K562 (cell line): ENCODE results near the gene CEP89. TPM values are rescaled to one million over a fixed set of nuclear protein-coding genes. Genes with fewer than 3 reads are reported as not detected.

Experiments used
- ATAC-seq: fragments of 200-7000 bp; cut with Tn5 transposase; 3 replicates; pipeline ENCODE4 v1.9.1; 2020; ENCODE audit warnings: moderate library complexity
- BruUV-seq: library from RNA; stranded (reverse); fragments of 400-500 nt; replicated peaks from 2 replicates; lab custom pipeline; 2021; lab: Mats Ljungman, UMichigan
- CTCF ChIA-PET: fragments of 300-600 bp; formaldehyde crosslinking; extraction: SDS; loops from one replicate; lab custom pipeline; 2021; ENCODE audit warnings: low intra/inter-chr PET ratio; lab: Yijun Ruan, JAX
- POLR2A ChIA-PET: fragments of 300-600, 350-650 bp; sonication (Branson Sonifier 250); formaldehyde crosslinking; extraction: SDS; loops from one replicate; lab custom pipeline; 2021; ENCODE audit warnings: antibody characterized with exemption, inconsistent platforms; lab: Yijun Ruan, JAX
- DNase-seq, 4 experiments: peaks; one replicate each; pipeline versions ENCODE4 v3.0.0 to v3.0.0-alpha.2; 2011 to 2018; ENCODE audit warnings: low spot score in 3 of 4, mixed read lengths in 3 of 4; ENCODE audit errors: extremely low read depth in 1 of 4
- FAIRE-seq: peaks from 2 replicates; lab custom pipeline; 2011; peaks lifted over from hg19 to GRCh38; lab: Jason Lieb, UNC
- H2AFZ ChIP-seq: 2 replicates; pipeline ENCODE4 v1.6.0; 2011; ENCODE audit warnings: low read depth, low read length, control low read depth, inconsistent platforms
- H3K27ac ChIP-seq: fragments of 200-600 bp; 3 replicates; pipeline ENCODE4 v1.8.0; 2011; ENCODE audit warnings: low read depth, mild to moderate bottlenecking, control low read depth, inconsistent platforms, low read length, moderate library complexity, mixed read lengths; ENCODE audit errors: extremely low read depth
- H3K27me3 ChIP-seq, 2 experiments: fragments of 300-600 bp in 1 of 2; 2 replicates in 1 of 2; 3 replicates in 1 of 2; pipeline versions ENCODE4 v1.6.0 to v1.8.0; 2011; ENCODE audit warnings: inconsistent platforms in 2 of 2, low read length in 2 of 2, mild to moderate bottlenecking in 1 of 2, mixed read lengths in 1 of 2, moderate library complexity in 1 of 2; ENCODE audit not compliant: control insufficient read depth in 2 of 2, insufficient read depth in 2 of 2
- H3K36me3 ChIP-seq: fragments of 300-600 bp; 3 replicates; pipeline ENCODE4 v1.8.0; 2011; ENCODE audit warnings: mild to moderate bottlenecking, low read length, inconsistent platforms; ENCODE audit not compliant: control insufficient read depth, insufficient read depth
- H3K4me1 ChIP-seq, 2 experiments: fragments of 200-600 bp in 1 of 2; replicated peaks in 1 of 2; 2 replicates in 1 of 2; 3 replicates in 1 of 2; pipeline versions ENCODE4 v1.5.1 to v1.8.0; 2011; ENCODE audit warnings: inconsistent platforms in 2 of 2, low read length in 2 of 2, mild to moderate bottlenecking in 1 of 2, mixed read lengths in 1 of 2, moderate library complexity in 1 of 2; ENCODE audit not compliant: control insufficient read depth in 2 of 2, insufficient read depth in 2 of 2
- H3K4me2 ChIP-seq: 2 replicates; pipeline ENCODE4 v1.6.1; 2011; ENCODE audit warnings: low read length, control low read depth, inconsistent platforms, mixed read lengths; ENCODE audit not compliant: insufficient read depth
- H3K4me3 ChIP-seq: fragments of 200-600 bp; sonication (generic), shearing (Covaris generic); 2 replicates; pipeline ENCODE4 v1.5.1; 2016; ENCODE audit warnings: control low read depth, inconsistent platforms
- H3K79me2 ChIP-seq: fragments of 200-600 bp; 3 replicates; pipeline ENCODE4 v1.8.0; 2011; ENCODE audit warnings: low read length, inconsistent platforms; ENCODE audit not compliant: control insufficient read depth, insufficient read depth
- H3K9ac ChIP-seq, 2 experiments: 2 replicates each; pipeline versions ENCODE4 v1.6.0 to v1.6.1; 2011; ENCODE audit warnings: low read depth in 2 of 2, low read length in 2 of 2, control low read depth in 1 of 2, inconsistent platforms in 1 of 2, mild to moderate bottlenecking in 1 of 2, mixed read lengths in 1 of 2; ENCODE audit not compliant: insufficient read depth in 1 of 2
- H3K9me1 ChIP-seq: one replicate; pipeline ENCODE4 v1.6.0; 2011; ENCODE audit warnings: inconsistent platforms, mild to moderate bottlenecking, low read length, moderate library complexity; ENCODE audit not compliant: control insufficient read depth, insufficient read depth
- H3K9me3 ChIP-seq: replicated peaks from 2 replicates; pipeline ENCODE4 v1.5.1; 2011; ENCODE audit warnings: low read depth, low read length, inconsistent platforms; ENCODE audit not compliant: control insufficient read depth, insufficient read depth
- H4K20me1 ChIP-seq: replicated peaks from 2 replicates; pipeline ENCODE4 v1.6.1; 2011; ENCODE audit warnings: low read length, inconsistent platforms, mixed read lengths; ENCODE audit not compliant: control insufficient read depth, insufficient read depth
- BCL6 ChIP-seq: fragments of 250-450 bp; sonication (Bioruptor Pico); IDR thresholded peaks from 2 replicates; pipeline ENCODE4 v1.4.0; 2020
- FOXM1 ChIP-seq, 2 experiments: fragments of 450-650 bp in 1 of 2; sonication (generic) in 1 of 2; formaldehyde crosslinking in 1 of 2; IDR thresholded peaks; 2 replicates each; pipeline versions ENCODE4 v1.6.1 to v1.9.0; 2017 to 2022; ENCODE audit warnings: low read depth in 2 of 2, mild to moderate bottlenecking in 2 of 2, missing genetic modification reagents in 1 of 2, moderate library complexity in 1 of 2
- ZNF134 ChIP-seq: fragments of 250-450 bp; sonication (Bioruptor Pico); conservative IDR thresholded peaks from 2 replicates; pipeline ENCODE4 v1.4.0; 2020
- ZNF512 ChIP-seq: IDR thresholded peaks from 2 replicates; pipeline ENCODE4 v1.6.1; 2016; ENCODE audit warnings: missing genetic modification characterization, missing compliant biosample characterization
- WGBS: fragments of 100-300 bp; shearing (Covaris generic); methylation state at CpG from one replicate; pipeline ENCODE4 v1.1.6; 2016; ENCODE audit warnings: low coverage, mixed read lengths; ENCODE audit not compliant: insufficient coverage; ENCODE audit errors: missing lambda C conversion rate; 5-methylcytosine and 5-hydroxymethylcytosine counted together
- in situ Hi-C: fragments of 300-500 bp; cut with MboI; formaldehyde crosslinking; loops from 4 replicates; pipeline ENCODE4 v1.15.0; 2018; ENCODE audit warnings: inconsistent platforms, mixed read lengths
- intact Hi-C: fragments of 100-400 bp; cut with micrococcal nuclease; formaldehyde crosslinking; loops from 2 replicates; pipeline ENCODE4 v1.14.2; 2022
- polyA plus RNA-seq, 8 experiments: library from polyadenylated mRNA; depleted of rRNA in 4 of 8; stranded (reverse) in 5 of 8; unstranded in 3 of 8; fragments of >200 nt; fragmentation: Nextera tagmentation in 2 of 8; fragmentation: Illumina TruSeq in 1 of 8; extraction: Ambion mirVana in 2 of 8; extraction: Trizol in 1 of 8; gene quantifications; 2 replicates each; pipeline versions ENCODE4 v1.2.1 to v1.2.3, GENCODE V29; 2011 to 2014; ENCODE audit warnings: inconsistent platforms in 1 of 8, missing spikeins in 1 of 8
- total RNA-seq, 7 experiments: library from RNA; depleted of rRNA in 6 of 7; stranded (reverse); fragments of >200 nt in 6 of 7; fragmentation: Illumina TruSeq in 2 of 7; extraction: Trizol in 2 of 7; gene quantifications; 2 replicates each; pipeline versions ENCODE4 v1.2.1 to v1.2.3, GENCODE V29; 2011 to 2021; ENCODE audit warnings: low replicate concordance in 1 of 7

Gene CEP89
- total and polyA plus RNA-seq, 9 of the 15 experiments (the other 6 are each of a cell fraction or from before 2014, with no cell fraction given): 5.5 to 15.0 (median 7.2) TPM

DNA sequence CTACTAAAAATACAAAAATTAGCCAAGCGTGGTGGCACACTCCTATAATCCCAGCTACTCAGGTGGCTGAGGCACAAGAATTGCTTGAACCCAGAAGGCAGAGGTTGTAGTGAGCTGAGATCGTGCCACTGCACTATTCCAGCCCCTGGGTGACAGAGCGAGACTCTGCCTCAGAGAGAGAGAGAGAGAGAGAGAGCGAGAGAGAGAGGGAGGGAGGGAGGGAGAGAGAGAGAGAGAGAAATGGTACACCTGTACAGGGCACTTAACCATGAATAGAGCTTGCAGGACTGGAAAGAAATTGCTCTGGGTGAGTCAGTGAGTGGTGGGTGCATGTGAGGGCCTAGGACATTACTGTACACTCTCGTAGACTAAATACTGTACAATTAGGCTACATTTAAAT is 61.7 kb downstream of the CEP89 start:
- no peak for FAIRE-seq

More for the DNA sequence above, 61.7 kb downstream of the CEP89 start:
- intact Hi-C loops (no loop called here), in situ Hi-C loops (no loop called here)
- ATAC-seq (no peak), DNase-seq (no peak)
- Histone ChIP-seq H2AFZ (no peak overlapping the region), H3K27me3 (no peaks in the 10 kb centered on the region), H3K79me2 (no peaks in the 10 kb centered on the region), H3K4me2 (no peak overlapping the region), H3K9me3 (no peaks in the 10 kb centered on the region), H3K27ac (no peak overlapping the region), H3K4me3 (no peak overlapping the region), H3K9ac (no peak overlapping the region), H3K9me1 (no peaks in the 10 kb centered on the region), H3K4me1 (peaks cover 0 to 9% of the 10 kb centered on the region in 2 experiments; a peak in 1 of 5 replicates)
- BruUV-seq: no TSS peak
- POLR2A ChIA-PET: no interaction called here
- TF ChIP-seq BCL6 (CRISPR knock-in tag): no peak
- TF ChIP-seq ZNF512 (tag): 0 out of 2 replicates have a peak, but pooled peaks have one; percentile 31
- no peak for TF ChIP-seq FOXM1 (IDR thresholded peaks at IDR 0.05; ENCODE audit: low read depth)
- TF ChIP-seq FOXM1 (CRISPR knock-in tag; IDR thresholded peaks at IDR 0.05; ENCODE audit: low read depth): no peak
- no peak for TF ChIP-seq ZNF134
- TF ChIP-seq, all 486 proteins: peak for 1
- Histone ChIP-seq H3K36me3 (no peaks in the 10 kb centered on the region), H4K20me1 (no peaks in the 10 kb centered on the region)
- CTCF ChIA-PET: no interaction called here
- 45% methylated on average over 3 of the region's 5 CpGs for WGBS
